MM.1S (cell line): ENCODE results near the gene CFAP99.

ENCODE experiments used
- DNase-seq: peaks from one replicate; pipeline ENCODE4 v3.0.0-alpha.2; 2015
- H2AFZ ChIP-seq: fragments of 300-600 bp; sonication (generic); 2 replicates; pipeline ENCODE4 v1.6.0; 2016; ENCODE audit warnings: antibody characterized with exemption, low read length
- H3F3A ChIP-seq: fragments of 300-600 bp; sonication (generic); 2 replicates; pipeline ENCODE4 v1.6.1; 2016; ENCODE audit warnings: mild to moderate bottlenecking, antibody characterized with exemption, low read length, moderate library complexity, mixed read lengths; ENCODE audit not compliant: insufficient read depth
- H3K27ac ChIP-seq: fragments of 300-600 bp; sonication (generic); 2 replicates; pipeline ENCODE4 v1.5.1; 2016; ENCODE audit warnings: mild to moderate bottlenecking, low read length
- H3K27me3 ChIP-seq: fragments of 300-600 bp; sonication (generic); replicated peaks from 2 replicates; pipeline ENCODE4 v1.6.0; 2016; ENCODE audit warnings: low read length; ENCODE audit not compliant: insufficient read depth
- H3K36me3 ChIP-seq: fragments of 300-600 bp; sonication (generic); replicated peaks from 2 replicates; pipeline ENCODE4 v1.6.1; 2016; ENCODE audit warnings: mild to moderate bottlenecking, low read length, mixed read lengths; ENCODE audit not compliant: insufficient read depth
- H3K4me1 ChIP-seq: fragments of 300-600 bp; sonication (generic); 2 replicates; pipeline ENCODE4 v1.6.1; 2016; ENCODE audit warnings: low read length, mixed read lengths
- H3K4me2 ChIP-seq: fragments of 300-600 bp; sonication (generic); 2 replicates; pipeline ENCODE4 v1.6.0; 2016; ENCODE audit warnings: low read depth, low read length
- H3K4me3 ChIP-seq: fragments of 300-600 bp; sonication (generic); 2 replicates; pipeline ENCODE4 v1.5.1; 2016; ENCODE audit warnings: low read length, mixed read lengths
- H3K79me2 ChIP-seq: fragments of 300-600 bp; sonication (generic); 2 replicates; pipeline ENCODE4 v1.6.1; 2016; ENCODE audit warnings: mixed run types, low read length, mixed read lengths
- H3K9ac ChIP-seq: fragments of 300-600 bp; sonication (generic); 2 replicates; pipeline ENCODE4 v1.6.1; 2016; ENCODE audit warnings: low read length, mixed read lengths
- H3K9me2 ChIP-seq: fragments of 300-600 bp; sonication (generic); replicated peaks from 2 replicates; pipeline ENCODE4 v1.6.1; 2016; ENCODE audit warnings: mild to moderate bottlenecking, low read length, mixed read lengths; ENCODE audit not compliant: insufficient read depth
- H3K9me3 ChIP-seq: fragments of 300-600 bp; sonication (generic); replicated peaks from 2 replicates; pipeline ENCODE4 v1.6.1; 2016; ENCODE audit warnings: mild to moderate bottlenecking, low read length, mixed read lengths; ENCODE audit not compliant: insufficient read depth
- H4K20me1 ChIP-seq: fragments of 300-600 bp; sonication (generic); 2 replicates; pipeline ENCODE4 v1.6.1; 2016; ENCODE audit warnings: mild to moderate bottlenecking, low read length, moderate library complexity, mixed read lengths; ENCODE audit not compliant: insufficient read depth
- CTCF ChIP-seq: fragments of 300-600 bp; sonication (generic); IDR thresholded peaks from 2 replicates; pipeline ENCODE4 v1.5.1; 2016; ENCODE audit warnings: antibody characterized with exemption, low read length, mixed read lengths
- EZH2 ChIP-seq: fragments of 300-600 bp; sonication (generic); optimal IDR thresholded peaks from 2 replicates; pipeline ENCODE3; 2017; ENCODE audit warnings: low read depth, mild to moderate bottlenecking, antibody characterized with exemption, low read length, mixed read lengths
- EZH2phosphoT487 ChIP-seq: fragments of 300-600 bp; sonication (generic); IDR thresholded peaks from 2 replicates; pipeline ENCODE4 v1.6.1; 2018; ENCODE audit warnings: antibody characterized with exemption, low read length

The CFAP99 gene

GRCh38 chr4:2388429-2389182 is 30.1 kb upstream of the CFAP99 start:
- Histone ChIP-seq H3K4me3 (no peak overlapping the region), H2AFZ (no peak overlapping the region), H4K20me1 (no peaks in the 10 kb centered on the region), H3K27ac (no peak overlapping the region), H3K27me3 (no peaks in the 10 kb centered on the region), H3K4me2 (no peak overlapping the region), H3K9me2 (no peaks in the 10 kb centered on the region), H3K9ac (no peak overlapping the region), H3K36me3 (no peaks in the 10 kb centered on the region), H3K4me1 (no peaks in the 10 kb centered on the region), H3F3A (no peaks in the 10 kb centered on the region), H3K9me3 (no peaks in the 10 kb centered on the region), H3K79me2 (0 out of 2 replicates have a peak, but pooled peaks cover 9% of the 10 kb centered on the region)
- no peak for DNase-seq
- TF ChIP-seq EZH2phosphoT487 (no peak), EZH2 (no peak), CTCF (no peak)

GRCh38 chr4:2389691-2390090 is 29.1 kb upstream of the CFAP99 start:
- no peak overlapping the region for H2AFZ ChIP-seq
- no peaks in the 10 kb centered on the region for H3F3A ChIP-seq
- H3K9ac ChIP-seq = no peak overlapping the region
- H3K9me3 ChIP-seq = no peaks in the 10 kb centered on the region
- H3K4me2 ChIP-seq = no peak overlapping the region
- no peak overlapping the region for H3K27ac ChIP-seq
- peaks cover 6% of the 10 kb centered on the region; the same call in 1 of the 2 replicates for H3K4me1 ChIP-seq
- H3K4me3 ChIP-seq = no peak overlapping the region
- no peaks in the 10 kb centered on the region for H3K27me3 ChIP-seq
- no peak for DNase-seq
- no peak for TF ChIP-seq EZH2
- TF ChIP-seq CTCF = no peak
- TF ChIP-seq EZH2phosphoT487 = no peak
- H3K36me3 ChIP-seq = no peaks in the 10 kb centered on the region
- H3K9me2 ChIP-seq = no peaks in the 10 kb centered on the region
- H3K79me2 ChIP-seq = peaks cover 18% of the 10 kb centered on the region
- H4K20me1 ChIP-seq = no peaks in the 10 kb centered on the region

GRCh38 chr4:2390146-2390545 is 28.6 kb upstream of the CFAP99 start:
- Histone ChIP-seq H3K9ac (no peak overlapping the region), H3K27ac (no peak overlapping the region), H4K20me1 (no peaks in the 10 kb centered on the region), H3K9me2 (no peaks in the 10 kb centered on the region), H3K79me2 (peaks cover 22% of the 10 kb centered on the region), H3K9me3 (no peaks in the 10 kb centered on the region), H2AFZ (no peak overlapping the region), H3K27me3 (no peaks in the 10 kb centered on the region), H3F3A (no peaks in the 10 kb centered on the region), H3K4me3 (no peak overlapping the region), H3K4me2 (no peak overlapping the region), H3K4me1 (peaks cover 7% of the 10 kb centered on the region; the same call in 1 of the 2 replicates), H3K36me3 (no peaks in the 10 kb centered on the region)
- TF ChIP-seq EZH2 (no peak), CTCF (no peak), EZH2phosphoT487 (no peak)
- no peak for DNase-seq
